Endodermal cell (in vitro differentiated cells): ENCODE results near the gene LAMB4. TPM values are rescaled to one million over a fixed set of nuclear protein-coding genes. Genes with fewer than 3 reads are reported as not detected.

Experiments
- DNase-seq: peaks from one replicate; pipeline ENCODE4 v3.0.0-alpha.2; 2017
- H3K27ac ChIP-seq: 2 replicates; pipeline ENCODE4 v1.5.1; 2013; ENCODE audit warnings: mild to moderate bottlenecking, low read depth, low read length, moderate library complexity
- H3K27me3 ChIP-seq: 2 replicates; pipeline ENCODE4 v1.6.1; 2013; ENCODE audit warnings: mild to moderate bottlenecking, low read length, moderate library complexity; ENCODE audit not compliant: insufficient read depth, control insufficient read depth, poor library complexity, severe bottlenecking
- H3K36me3 ChIP-seq: 2 replicates; pipeline ENCODE4 v1.7.0; 2013; ENCODE audit warnings: mild to moderate bottlenecking, low read length, moderate library complexity; ENCODE audit not compliant: control insufficient read depth, insufficient read depth
- H3K4me1 ChIP-seq: one replicate; pipeline ENCODE4 v1.7.0; 2013; ENCODE audit warnings: low read length; ENCODE audit not compliant: control insufficient read depth, insufficient read depth
- H3K4me3 ChIP-seq: 2 replicates; pipeline ENCODE4 v1.5.1; 2013; ENCODE audit warnings: mild to moderate bottlenecking, low read length, moderate library complexity
- H3K9ac ChIP-seq: 2 replicates; pipeline ENCODE4 v1.6.1; 2013; ENCODE audit warnings: mild to moderate bottlenecking, low read length, moderate library complexity; ENCODE audit not compliant: poor library complexity, severe bottlenecking; ENCODE audit errors: extremely low read depth
- H3K9me3 ChIP-seq: 2 replicates; pipeline ENCODE4 v1.6.1; 2013; ENCODE audit warnings: mild to moderate bottlenecking, low read length, moderate library complexity; ENCODE audit not compliant: control insufficient read depth
- H3K27ac Mint-ChIP-seq: 2 replicates; pipeline ENCODE4 v1.8.0; 2020; ENCODE audit warnings: mixed read lengths
- H3K27me3 Mint-ChIP-seq: 2 replicates; pipeline ENCODE4 v1.8.0; 2021; ENCODE audit warnings: mild to moderate bottlenecking, mixed read lengths; ENCODE audit not compliant: insufficient read depth
- H3K36me3 Mint-ChIP-seq: 2 replicates; pipeline ENCODE4 v1.8.0; 2020; ENCODE audit warnings: low read depth, mixed read lengths
- H3K4me1 Mint-ChIP-seq: 2 replicates; pipeline ENCODE4 v1.8.0; 2020; ENCODE audit warnings: mixed read lengths
- H3K4me3 Mint-ChIP-seq: 2 replicates; pipeline ENCODE4 v1.8.0; 2020; ENCODE audit warnings: mild to moderate bottlenecking, moderate library complexity, mixed read lengths
- H3K9me3 Mint-ChIP-seq: 2 replicates; pipeline ENCODE4 v1.8.0; 2020; ENCODE audit warnings: mild to moderate bottlenecking, mixed read lengths
- CTCF ChIP-seq: fragments of 200-600 bp; sonication (generic); conservative IDR thresholded peaks from 2 replicates; pipeline ENCODE4 v1.5.0; 2021; ENCODE audit warnings: antibody characterized with exemption, mild to moderate bottlenecking
- WGBS, 2 experiments: methylation state at CpG; one replicate each; pipeline versions ENCODE4 v1.1.5 to v1.1.7; 2013; ENCODE audit warnings: missing lambda C conversion rate in 2 of 2, mixed read lengths in 1 of 2; ENCODE audit not compliant: insufficient coverage in 1 of 2, insufficient read length in 1 of 2; 5-methylcytosine and 5-hydroxymethylcytosine counted together
- total RNA-seq, 2 donors: library from RNA; stranded (reverse); fragmentation: NEBNext Ultra II Directional in 1 of 2; extraction: Animal tissue kit (Norgen Biotek cat#: 25700) in 1 of 2; gene quantifications; 2 replicates in 1 of 2; 3 replicates in 1 of 2; pipeline ENCODE4 v1.2.1, GENCODE V29; 2021

The LAMB4 gene
- total RNA-seq, 2 donors from 2014 or later: not detected

DNA sequence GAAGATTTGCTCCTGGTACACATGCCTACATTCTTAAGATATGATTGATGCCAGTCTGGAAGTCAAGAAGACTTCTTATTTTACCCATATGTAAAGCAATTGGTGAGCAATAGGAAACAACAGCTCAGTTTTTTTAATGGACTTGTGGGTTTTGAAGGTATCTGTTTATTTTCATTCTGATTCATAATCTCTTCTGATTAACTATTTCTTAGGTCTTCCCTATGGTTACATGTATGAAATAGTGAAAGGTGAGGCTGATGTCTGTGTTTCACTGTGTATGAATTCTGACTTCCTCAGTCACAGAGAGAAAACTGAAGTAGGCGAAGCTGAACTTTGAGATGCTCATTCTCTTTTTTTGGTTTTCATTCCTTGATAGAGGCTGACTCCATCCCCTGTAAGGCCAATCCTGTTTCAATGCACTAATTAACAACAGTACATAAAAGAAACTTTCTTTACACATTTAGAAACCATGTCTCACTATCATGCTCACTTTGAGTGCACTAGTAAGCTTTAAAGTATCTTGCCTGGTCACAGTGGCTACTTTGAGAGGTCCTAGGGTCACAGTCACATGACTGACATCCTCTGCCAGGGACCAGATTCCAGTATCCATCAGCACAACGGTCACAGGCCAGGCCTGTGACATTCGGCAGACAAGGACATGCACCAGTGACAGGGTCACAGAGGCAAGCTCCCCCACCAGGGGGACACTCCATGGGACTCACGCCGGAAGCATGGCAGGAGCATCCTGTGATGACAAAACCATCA is 67.7 kb downstream of the LAMB4 start:
- Mint-ChIP-seq H3K36me3 (no peaks in the 10 kb centered on the region), H3K9me3 (no peaks in the 10 kb centered on the region), H3K27ac (no peak overlapping the region), H3K27me3 (no peaks in the 10 kb centered on the region), H3K4me1 (peaks cover 2% of the 10 kb centered on the region), H3K4me3 (no peak overlapping the region)
- 89 to 97% methylated on average over 3 to 5 of the region's 5 CpGs for WGBS, 2 experiments
- DNase-seq: peak; percentile 49
- Histone ChIP-seq H3K27me3 (no peaks in the 10 kb centered on the region), H3K9me3 (no peaks in the 10 kb centered on the region), H3K9ac (no peak overlapping the region), H3K27ac (no peak overlapping the region), H3K36me3 (no peaks in the 10 kb centered on the region), H3K4me1 (no peaks in the 10 kb centered on the region), H3K4me3 (no peak overlapping the region)
- peak; percentile 48 for TF ChIP-seq CTCF

DNA sequence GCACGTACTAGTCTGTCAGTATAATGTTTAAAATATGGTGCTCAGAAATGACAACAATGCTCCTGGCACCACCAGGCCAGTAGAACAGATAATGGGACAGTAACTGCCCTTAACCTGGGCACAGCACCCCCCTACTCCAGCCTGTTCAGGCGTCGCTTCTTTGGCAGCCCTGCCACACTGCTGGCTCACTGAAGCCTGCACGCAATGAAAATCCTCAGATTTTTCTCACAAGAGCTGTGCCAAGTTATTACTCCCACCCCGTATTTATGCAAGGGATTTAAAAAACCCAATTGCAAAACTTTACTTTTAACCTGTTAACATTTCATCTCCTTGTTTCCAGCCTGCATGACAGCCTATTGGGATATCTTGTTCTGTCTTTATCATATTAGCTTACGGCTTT is 70.6 kb downstream of the LAMB4 start:
- no peaks in the 10 kb centered on the region for H3K9me3 ChIP-seq
- H3K4me1 Mint-ChIP-seq: no peaks in the 10 kb centered on the region
- H3K36me3 Mint-ChIP-seq: no peaks in the 10 kb centered on the region
- H3K27ac Mint-ChIP-seq: no peak overlapping the region
- H3K27ac ChIP-seq: no peak overlapping the region
- no peaks in the 10 kb centered on the region for H3K9me3 Mint-ChIP-seq
- no peaks in the 10 kb centered on the region for H3K27me3 Mint-ChIP-seq
- TF ChIP-seq CTCF: no peak
- H3K4me3 Mint-ChIP-seq: no peak overlapping the region
- H3K9ac ChIP-seq: no peak overlapping the region
- no peaks in the 10 kb centered on the region for H3K36me3 ChIP-seq
- no peak overlapping the region for H3K4me3 ChIP-seq
- H3K4me1 ChIP-seq: no peaks in the 10 kb centered on the region
- WGBS, 2 experiments: 95 to 97% methylated on average over 4 to 6 of the region's 6 CpGs
- DNase-seq: no peak
- no peaks in the 10 kb centered on the region for H3K27me3 ChIP-seq

GRCh38 chr7:108057951-108058481 is 72.1 kb downstream of the LAMB4 start:
- Mint-ChIP-seq H3K9me3 (no peaks in the 10 kb centered on the region), H3K4me1 (no peaks in the 10 kb centered on the region), H3K27ac (no peak overlapping the region), H3K27me3 (no peaks in the 10 kb centered on the region), H3K4me3 (no peak overlapping the region), H3K36me3 (no peaks in the 10 kb centered on the region)
- Histone ChIP-seq H3K9me3 (no peaks in the 10 kb centered on the region), H3K9ac (no peak overlapping the region), H3K4me3 (no peak overlapping the region), H3K27ac (no peak overlapping the region), H3K36me3 (no peaks in the 10 kb centered on the region), H3K4me1 (no peaks in the 10 kb centered on the region), H3K27me3 (no peaks in the 10 kb centered on the region)
- no peak for TF ChIP-seq CTCF
- no peak for DNase-seq
- 90 to 95% methylated on average over 3 to 4 of the region's 4 CpGs for WGBS, 2 experiments
